Neural progenitor cell (in vitro differentiated cells): ENCODE measurements around the gene EGFLAM.

Experiments used
- EZH2 ChIP-seq: fragments of 200-600 bp; sonication (generic); IDR thresholded peaks from 2 replicates; pipeline ENCODE4 v1.6.1; 2017; ENCODE audit warnings: antibody characterized with exemption, mild to moderate bottlenecking, moderate library complexity
- TF ChIP-seq, protein P1 (sequence below): fragments of 200-600 bp; sonication (generic); IDR thresholded peaks from 2 replicates; pipeline ENCODE4 v1.5.1; 2017; ENCODE audit warnings: antibody characterized with exemption, mild to moderate bottlenecking

GRCh38 chr5:38382898-38383297 lies 124.5 kb downstream of the EGFLAM start:
- TF ChIP-seq, protein P1, sequence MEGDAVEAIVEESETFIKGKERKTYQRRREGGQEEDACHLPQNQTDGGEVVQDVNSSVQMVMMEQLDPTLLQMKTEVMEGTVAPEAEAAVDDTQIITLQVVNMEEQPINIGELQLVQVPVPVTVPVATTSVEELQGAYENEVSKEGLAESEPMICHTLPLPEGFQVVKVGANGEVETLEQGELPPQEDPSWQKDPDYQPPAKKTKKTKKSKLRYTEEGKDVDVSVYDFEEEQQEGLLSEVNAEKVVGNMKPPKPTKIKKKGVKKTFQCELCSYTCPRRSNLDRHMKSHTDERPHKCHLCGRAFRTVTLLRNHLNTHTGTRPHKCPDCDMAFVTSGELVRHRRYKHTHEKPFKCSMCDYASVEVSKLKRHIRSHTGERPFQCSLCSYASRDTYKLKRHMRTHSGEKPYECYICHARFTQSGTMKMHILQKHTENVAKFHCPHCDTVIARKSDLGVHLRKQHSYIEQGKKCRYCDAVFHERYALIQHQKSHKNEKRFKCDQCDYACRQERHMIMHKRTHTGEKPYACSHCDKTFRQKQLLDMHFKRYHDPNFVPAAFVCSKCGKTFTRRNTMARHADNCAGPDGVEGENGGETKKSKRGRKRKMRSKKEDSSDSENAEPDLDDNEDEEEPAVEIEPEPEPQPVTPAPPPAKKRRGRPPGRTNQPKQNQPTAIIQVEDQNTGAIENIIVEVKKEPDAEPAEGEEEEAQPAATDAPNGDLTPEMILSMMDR, result peak; percentile 82
- no peak for TF ChIP-seq EZH2
